ENCODE results near the gene SLC25A30.

DNA sequence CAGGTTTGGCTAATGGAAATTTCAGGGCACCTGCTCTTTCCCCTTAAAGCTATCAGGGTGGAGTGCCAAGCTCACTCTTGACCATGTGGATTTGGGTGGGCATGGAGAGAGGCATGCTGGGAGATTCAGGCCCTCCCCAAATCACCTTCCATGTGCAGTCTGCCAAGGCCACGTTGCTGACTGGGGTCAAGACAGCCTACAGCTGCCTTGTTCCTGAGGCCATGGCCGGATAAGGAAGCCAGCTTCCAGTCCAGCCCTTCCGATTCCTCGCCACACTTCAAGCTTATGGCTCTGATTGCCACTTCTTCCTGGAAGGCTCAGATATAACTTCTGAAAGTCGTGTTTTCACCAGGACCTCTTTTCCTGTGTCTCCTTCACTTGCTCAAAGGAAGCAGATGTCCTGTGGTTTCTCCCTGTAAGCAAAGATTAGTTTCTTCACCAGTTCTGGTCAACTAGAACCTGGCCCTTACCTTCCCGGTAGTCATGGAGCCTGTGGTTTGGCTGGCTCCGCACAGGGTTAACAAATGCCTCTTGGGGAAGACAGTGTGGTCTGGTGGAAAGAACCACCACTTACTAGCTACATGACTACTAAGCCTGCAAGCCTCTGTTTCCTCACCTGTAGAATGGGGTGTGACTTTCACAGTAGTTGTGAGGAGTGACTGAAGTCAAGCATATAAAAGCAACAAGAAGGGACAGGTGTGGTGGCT lies 61.1 kb downstream of the SLC25A30 start:
- TF ChIP-seq SYNCRIP (IDR thresholded peaks at IDR 0.05; ENCODE audit: insufficient read depth, low read depth, low read length) (no peak), ETV5 (CRISPR knock-in tag; IDR thresholded peaks at IDR 0.05; ENCODE audit: borderline replicate concordance) (no peak), YY1 (IDR thresholded peaks at IDR 0.05; ENCODE audit: insufficient read depth, insufficient replicate concordance, low read depth, low read length) (no peak)

Measured in HepG2 (cell line).